ENCODE measurements around the gene BEST2.
A peak's percentile ranks its signal among the peaks of the same experiment; 100 is the strongest.

Gene BEST2

DNA sequence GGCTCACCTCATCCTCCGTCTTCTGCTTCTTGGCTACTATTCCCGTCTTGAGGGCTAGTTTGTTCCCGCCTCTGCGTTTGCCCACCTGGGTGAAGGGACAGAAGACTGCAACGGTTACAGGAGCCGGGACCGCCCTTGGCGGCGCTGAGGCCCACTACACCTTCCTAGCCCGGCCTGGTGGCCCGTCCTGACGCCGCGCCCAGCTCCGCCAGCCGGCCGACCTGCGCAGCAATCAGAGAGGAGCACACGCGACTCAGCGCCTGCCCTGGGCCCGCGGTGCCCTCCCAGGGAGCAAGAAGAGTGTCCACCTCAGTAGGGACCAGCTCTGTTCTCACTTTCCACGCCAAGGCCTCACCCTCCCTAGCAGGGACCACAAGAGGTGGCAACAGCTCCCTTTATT, 20.3 kb upstream of the BEST2 start:
- no peak for DNase-seq (ENCODE audit: low spot score)

DNA sequence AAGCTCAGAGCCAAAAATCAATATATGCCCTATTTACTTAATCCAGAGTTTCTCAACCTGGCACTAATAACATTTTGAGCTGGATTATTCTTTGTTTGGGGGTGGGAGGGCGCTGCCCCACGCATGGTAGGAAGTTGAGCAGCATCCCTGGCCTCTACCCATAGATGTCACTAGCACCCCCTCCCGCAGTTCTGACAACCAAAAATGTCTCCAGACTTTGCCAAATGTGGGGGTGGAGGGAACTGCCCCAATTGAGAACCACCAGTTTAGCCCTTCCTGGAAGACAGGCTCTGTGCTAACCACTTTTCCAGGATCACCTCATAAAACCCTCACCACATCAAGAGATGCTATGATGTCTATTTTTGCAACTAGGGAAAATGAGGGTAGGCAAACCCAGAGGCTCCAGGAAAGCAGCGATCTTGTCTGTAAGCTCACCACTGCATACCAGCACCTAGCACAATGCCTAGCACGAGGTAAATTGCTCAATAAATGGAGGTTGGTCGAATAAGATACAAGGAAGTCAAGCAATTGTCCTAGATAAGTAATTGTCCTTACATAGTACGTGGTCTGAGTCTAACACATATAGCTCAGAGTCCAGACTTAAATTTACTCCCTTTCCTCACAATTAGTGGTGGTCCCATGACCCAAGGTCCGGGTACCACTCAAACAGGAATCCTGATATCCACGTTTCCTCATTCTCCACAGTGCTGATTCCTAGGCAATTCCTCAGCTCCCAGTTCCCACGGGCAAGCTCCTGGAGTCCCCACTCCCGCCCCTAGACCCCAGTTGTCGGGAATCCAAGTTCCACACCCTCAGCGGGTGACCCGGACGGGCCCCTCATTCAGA, 18.0 kb upstream of the BEST2 start:
- peak; percentile 54 for DNase-seq (ENCODE audit: low spot score)

DNA sequence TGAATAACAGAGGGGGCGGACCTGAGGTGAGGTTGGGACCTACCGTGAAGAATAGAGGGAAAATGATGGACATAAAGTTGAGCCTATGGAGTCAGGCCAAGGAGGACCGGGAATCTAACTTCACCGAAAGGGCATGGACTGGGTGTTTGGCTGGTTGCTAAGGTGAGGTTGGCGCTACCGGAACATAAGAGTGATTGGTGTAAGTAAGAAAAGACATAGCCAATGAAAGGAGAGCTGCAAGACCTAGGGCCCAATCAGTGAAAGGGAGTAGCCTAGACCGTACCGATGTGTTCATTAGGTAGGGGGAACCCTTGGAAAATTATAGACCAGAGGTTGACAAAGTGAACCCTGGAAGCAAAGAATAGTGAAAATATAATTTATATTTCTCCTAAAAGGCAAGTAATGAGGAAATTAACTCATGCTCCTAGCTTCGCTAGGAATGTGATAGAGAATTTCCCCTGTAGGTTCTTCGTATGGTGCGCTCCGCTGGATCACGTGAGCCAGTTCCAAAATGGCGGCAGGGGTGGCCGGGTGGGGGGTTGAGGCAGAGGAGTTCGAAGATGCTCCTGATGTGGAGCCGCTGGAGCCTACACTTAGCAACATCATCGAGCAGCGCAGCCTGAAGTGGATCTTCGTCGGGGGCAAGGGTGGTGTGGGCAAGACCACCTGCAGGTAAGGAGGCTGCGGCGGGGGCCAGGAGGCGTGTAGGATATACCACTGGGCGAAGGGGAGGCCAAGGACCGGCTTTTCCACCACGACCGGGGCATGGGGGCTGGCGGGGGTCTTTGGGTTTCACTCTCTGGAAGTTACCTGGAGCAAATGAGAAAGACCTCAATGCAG, 14.4 kb upstream of the BEST2 start, which contains the start of gene GET3:
GET3 (plus strand) TSS at position 503 of the 840 bp plus-strand sequence; CDS start at position 512, 9 bp downstream.
- peak; percentile 98 for DNase-seq (ENCODE audit: low spot score)

DNA sequence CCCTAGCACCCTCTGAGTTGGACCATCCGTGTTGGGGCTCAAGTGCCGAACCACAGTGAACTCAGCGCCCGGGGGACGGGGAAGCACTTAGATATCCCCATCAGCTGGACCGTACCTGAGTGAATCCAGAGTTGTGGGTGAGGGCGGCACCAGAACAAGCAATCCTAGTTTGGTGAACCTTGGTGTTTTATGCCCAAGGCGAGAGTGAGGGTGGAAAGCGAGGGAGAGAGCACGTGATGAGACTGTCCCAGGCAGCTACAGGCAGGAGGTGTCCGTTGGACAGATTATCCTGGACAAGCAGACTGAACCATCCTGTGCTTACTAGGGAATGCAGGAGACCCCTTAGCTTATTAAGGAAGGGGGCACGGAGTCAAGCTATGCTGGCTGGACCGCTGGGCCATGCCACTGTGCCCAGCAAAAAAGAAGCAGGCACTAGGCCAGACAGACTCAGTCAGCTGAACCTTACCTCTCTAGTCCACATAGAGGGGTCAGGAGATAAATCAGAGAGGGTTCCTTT, 13.7 kb upstream of the BEST2 start:
- DNase-seq (ENCODE audit: low spot score): no peak

DNA sequence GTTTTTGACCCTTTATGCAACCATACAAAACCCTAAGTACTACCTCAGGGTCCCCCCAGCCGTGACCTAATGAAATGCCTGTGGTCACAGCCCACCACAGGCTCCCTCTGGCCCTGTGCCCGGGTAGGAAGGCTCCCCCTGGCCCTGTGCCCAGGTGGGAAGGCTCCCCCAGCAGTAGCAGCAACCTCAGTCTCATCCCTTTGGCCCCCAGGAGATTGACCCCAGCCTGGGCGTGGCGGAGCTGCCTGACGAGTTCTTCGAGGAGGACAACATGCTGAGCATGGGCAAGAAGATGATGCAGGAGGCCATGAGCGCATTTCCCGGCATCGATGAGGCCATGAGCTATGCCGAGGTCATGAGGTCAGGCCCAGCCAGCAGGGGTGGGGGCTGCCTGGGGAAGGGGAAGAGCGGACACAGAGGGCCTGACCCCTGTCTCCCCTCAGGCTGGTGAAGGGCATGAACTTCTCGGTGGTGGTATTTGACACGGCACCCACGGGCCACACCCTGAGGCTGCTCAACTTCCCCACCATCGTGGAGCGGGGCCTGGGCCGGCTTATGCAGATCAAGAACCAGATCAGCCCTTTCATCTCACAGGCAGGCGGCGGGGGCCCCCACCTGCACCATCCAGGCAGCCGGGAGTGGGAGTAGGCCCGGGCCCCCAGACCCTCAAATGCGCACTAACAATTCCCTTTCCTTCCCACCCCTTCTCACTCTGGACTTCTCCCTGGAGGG, 6.3 kb upstream of the BEST2 start:
- no peak for DNase-seq (ENCODE audit: low spot score)

DNA sequence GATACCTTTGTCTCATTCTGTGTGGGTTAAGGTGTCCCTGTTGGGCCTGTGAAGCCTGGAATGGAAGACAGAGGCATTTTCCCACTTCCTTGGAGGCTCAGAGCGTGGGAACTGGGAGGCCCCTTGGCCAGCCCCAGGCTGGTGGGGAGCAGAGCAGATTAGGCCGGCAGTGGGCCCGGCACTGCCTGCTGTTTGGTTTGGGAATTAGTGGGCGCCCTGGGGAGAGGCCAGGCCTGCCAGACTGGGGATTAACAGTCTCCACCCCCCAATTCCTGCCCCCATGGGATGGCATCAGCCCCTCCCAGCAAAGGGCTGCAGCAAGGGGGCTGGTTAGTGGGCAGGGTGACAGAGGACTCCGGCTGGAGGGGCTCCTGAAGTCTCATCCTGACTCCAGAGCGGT, 3.1 kb upstream of the BEST2 start:
- DNase-seq (ENCODE audit: low spot score): no peak

DNA sequence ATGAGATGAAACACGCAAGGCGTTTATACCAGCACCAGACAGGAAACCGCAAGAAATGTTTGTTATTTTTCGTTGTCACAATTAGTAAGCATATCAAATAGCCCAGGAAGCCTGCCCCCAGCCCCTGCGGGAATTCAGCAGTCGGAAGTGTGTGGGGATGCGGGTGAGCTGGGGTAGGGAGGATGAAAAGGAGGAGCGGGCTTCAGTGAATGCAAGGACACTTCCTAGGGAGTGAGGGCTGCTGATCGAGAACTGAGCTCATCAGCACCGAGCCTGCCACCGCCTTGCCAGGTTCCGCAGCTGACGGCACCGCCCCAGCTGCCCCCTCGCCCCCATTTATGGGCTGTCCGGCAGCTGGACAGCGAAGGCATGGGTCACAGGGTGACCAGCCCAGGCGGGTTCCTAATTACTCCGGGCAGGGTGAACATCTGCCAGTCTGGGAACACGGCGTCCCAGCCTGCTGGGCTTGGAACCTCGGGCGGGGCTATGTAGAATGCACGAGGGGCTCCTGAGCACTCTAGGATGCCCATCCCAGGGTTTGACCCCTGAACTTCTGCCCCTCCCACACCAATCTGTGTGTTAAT, 1.6 kb upstream of the BEST2 start:
- no peak for DNase-seq (ENCODE audit: low spot score)

DNA sequence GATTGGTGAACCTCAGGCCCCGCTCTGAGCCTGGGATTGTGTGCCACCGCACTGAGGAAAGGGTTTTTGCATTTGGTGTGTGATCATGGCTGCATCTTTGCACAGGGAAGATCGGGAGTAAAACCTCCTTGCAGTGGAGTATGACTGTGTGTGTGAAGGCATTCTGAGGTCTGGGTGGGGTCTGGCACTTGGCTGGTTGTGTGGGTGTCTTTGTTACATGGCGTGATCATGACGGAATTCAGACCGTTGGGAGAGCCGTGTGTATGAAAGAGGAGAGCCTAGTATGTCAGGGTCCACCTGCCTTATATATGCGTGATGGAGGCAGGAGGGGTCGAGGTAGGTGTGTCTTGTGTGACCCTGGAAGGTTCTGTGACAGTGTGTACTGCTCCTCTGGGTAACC, 740 bp upstream of the BEST2 start:
- DNase-seq (ENCODE audit: low spot score): no peak

DNA sequence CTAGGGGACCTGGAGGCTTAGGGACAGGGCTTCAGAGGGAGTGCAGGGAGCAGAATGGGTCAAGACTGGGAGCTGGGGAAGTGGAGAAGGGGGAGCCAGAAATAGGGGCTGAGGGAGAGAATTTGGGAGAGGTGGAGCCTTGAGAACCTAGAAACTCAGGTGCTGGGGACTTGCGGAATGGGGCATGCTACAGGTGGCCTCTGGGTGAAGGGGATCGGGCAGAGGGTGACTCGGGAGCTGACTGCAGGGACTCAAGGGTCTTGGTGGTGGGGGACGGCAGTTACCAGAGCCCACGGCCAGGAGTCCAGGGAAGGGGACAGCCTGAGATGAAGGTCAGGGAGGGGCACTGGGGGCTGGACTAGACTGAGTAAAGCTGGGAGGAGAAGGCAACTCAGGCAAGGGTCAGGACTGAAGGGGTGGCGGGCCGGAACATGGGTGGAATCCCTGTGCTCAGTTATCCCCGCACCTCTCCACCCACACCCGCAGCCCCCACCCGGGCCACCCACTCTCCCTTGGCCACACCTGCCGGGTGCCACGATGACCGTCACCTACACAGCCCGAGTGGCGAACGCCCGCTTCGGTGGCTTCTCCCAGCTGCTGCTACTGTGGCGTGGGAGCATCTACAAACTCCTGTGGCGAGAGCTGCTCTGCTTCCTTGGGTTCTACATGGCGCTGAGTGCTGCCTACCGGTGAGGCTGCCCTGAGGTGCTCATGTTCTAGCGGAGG, 628 bp downstream of the BEST2 start:
- DNase-seq (ENCODE audit: low spot score): no peak

DNA sequence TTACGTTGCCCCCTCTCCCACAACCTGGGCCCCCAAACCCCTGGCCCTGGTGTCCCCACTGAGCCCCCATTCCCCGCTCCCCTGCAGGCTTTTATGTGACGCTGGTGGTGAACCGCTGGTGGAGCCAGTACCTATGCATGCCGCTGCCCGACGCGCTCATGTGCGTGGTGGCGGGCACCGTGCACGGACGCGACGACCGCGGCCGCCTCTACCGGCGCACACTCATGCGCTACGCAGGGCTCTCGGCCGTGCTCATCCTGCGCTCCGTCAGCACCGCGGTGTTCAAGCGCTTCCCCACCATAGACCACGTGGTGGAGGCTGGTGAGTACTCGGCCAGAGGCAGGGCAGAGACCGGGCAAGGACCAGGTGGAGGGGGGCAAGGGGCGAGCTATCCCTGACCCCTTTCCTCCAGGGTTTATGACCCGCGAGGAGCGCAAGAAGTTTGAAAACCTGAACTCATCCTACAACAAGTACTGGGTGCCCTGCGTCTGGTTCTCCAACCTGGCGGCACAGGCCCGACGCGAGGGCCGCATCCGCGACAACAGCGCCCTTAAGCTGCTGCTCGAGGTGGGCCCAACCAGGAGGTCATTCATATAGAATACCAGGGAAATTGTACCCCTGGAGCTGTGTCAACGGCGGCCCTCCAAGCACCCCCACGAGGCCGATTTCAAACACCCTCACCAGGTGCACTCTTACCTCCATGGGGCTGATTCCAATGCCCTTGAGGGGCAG, 3.0 kb downstream of the BEST2 start:
- DNase-seq (ENCODE audit: low spot score): no peak

DNA sequence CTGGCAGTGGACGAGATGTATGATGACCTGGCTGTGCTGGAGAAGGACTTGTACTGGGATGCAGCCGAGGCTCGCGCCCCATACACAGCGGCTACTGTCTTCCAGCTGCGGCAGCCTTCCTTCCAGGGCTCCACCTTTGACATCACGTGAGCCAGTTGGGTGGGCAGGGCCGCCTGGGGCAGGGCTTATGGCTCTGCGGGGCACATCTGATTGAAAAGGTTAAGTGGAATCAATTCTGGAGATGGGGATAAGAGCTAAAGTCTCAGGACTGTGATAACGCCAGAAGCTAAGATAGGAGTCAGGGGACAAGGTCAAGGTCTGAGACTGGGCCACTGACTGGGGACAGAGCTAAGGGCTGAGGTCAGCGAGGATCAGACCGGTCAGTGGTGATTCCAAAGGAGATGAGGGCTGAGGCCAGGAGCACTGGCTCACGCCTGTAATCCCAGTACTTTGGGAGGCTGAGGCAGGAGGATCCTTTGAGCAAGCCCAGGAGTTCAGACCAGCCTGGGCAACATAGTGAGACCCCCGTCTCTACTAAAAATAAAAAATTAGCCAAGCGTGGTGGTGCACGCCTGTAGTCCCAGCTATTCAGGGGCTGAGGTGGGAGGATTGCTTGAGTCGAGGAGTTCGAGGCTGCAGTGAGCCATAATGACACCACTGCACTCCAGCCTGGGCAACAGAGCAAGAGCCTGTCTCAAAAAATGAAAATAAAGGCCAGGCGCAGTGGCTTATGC, 4.7 kb downstream of the BEST2 start:
- DNase-seq (ENCODE audit: low spot score): no peak

DNA sequence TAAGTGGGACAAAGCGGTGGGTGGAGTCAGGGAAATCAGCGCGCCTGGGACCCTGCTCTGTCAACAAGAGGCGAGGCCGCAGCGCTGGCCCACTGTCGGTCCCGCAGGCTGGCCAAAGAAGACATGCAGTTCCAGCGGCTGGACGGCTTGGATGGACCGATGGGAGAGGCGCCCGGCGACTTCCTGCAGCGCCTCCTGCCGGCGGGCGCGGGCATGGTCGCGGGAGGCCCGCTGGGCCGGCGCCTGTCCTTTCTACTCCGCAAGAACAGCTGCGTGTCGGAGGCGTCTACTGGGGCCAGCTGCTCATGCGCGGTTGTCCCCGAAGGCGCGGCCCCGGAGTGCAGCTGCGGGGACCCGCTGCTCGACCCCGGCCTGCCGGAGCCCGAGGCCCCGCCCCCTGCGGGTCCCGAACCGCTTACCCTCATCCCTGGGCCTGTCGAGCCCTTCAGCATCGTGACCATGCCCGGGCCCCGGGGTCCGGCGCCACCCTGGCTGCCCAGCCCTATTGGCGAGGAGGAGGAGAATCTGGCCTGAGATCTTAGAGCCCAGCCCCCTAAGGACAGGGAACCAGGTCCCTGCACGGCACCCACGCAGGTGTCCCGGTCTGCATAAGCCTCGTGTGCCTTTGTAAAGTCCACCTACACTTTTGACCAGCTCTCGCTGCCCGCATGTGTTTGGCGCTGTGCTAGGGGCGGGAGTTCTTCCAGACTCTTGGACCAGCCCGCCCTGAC, 6.1 kb downstream of the BEST2 start:
- DNase-seq (ENCODE audit: low spot score): peak; percentile 87

DNA sequence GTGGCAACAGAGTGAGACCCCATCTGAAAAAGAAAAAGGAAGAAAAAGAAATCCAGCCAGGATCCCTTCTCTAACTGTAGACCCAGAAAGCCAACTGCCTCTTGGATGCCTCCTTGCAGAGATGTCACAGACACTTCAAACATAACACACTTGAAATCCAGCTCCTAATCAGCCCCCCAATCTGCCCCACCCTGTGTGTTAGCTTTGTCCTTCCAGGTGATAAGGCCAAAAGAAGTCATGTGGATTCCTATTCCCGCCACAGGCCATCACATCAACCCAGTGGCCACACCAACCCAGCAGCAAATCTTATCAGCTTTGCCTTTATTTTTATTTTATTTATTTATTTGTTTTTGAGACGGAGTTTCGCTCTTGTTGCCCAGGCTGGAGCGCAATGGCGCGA, 8.1 kb downstream of the BEST2 start:
- no peak for DNase-seq (ENCODE audit: low spot score)

DNA sequence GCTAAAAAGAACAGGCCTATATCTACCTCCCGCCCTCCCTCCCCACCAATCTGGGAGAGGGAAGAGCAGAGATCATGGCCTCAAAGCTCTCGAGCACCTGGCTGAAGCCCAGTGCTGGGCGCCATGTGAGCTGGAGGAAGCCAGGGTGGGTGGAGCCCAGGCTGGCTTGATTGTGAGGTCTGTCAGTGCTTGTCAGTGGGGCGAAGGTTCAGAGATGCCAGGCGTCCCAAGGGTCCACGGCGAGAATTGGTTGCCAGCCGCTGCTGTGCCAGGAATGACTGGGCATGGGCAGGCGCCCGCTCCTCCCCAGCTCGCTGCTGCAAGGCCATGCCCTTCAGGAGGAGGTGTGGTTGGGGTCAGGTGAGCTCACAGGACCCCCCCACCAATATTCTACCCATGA, 11.5 kb downstream of the BEST2 start:
- no peak for DNase-seq (ENCODE audit: low spot score)

DNA sequence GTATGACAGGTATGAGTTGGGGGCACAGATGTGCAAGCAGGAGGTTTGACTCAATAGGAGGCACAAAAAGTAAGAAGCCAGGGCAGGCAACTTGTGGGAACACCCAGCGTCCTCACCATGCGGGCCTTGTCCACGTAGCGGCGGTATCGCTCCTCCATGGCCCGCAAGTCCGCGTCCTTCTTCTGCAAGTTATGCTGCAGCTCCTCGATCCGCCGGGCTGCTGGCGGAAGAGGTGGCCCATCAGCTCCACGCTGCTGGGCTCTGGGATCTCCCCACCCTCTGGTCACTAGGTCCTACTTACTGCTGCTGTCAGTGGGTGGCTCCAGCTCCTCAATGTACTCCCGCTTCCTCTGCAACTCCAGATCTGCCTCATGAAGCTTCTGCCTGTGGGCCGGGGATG, 13.1 kb downstream of the BEST2 start:
- no peak for DNase-seq (ENCODE audit: low spot score)

DNA sequence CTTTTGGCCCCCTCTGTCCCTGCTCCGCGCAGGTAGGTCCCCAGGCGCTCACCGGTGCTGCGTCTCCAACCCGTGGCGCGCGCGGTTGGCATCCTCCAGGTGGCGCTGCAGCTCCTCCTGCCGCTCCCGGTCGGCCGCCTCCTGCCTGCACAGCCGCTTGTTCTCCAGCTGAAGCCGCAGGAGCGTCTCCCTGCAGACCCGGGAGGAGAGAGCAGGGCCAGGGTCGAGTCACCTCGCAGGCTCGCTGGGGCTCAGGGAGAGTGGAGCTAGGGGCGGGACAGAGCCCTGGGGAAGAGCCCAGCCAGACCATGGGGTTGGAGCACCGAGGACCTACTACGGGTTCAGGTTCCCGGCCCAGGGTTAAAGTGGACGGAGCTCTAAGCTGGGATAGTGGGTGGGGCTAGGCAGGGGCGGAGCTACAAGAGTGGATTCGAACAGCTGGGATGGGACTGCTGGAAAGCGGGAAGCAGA, 14.5 kb downstream of the BEST2 start:
- DNase-seq (ENCODE audit: low spot score): peak; percentile 64

DNA sequence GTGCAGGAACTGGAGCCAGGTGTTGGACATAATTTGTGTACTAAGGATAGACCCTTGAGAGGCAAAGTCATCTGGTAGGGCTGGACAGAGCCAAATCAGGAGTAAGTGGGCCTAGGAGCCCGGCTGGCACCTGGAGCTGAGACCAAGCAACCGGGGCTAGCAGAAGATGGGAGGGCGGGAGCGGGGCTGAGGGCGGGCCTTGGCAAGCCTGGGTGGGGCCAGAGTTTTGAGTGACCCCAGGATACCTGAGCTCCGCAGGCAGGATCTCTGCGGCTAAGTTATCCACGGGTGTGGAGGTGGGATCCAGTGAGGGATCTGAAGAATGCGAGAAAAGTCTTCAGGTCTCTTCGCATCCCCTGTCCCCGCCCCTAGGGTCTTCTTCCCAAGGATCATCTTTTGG, 15.6 kb downstream of the BEST2 start:
- no peak for DNase-seq (ENCODE audit: low spot score)

DNA sequence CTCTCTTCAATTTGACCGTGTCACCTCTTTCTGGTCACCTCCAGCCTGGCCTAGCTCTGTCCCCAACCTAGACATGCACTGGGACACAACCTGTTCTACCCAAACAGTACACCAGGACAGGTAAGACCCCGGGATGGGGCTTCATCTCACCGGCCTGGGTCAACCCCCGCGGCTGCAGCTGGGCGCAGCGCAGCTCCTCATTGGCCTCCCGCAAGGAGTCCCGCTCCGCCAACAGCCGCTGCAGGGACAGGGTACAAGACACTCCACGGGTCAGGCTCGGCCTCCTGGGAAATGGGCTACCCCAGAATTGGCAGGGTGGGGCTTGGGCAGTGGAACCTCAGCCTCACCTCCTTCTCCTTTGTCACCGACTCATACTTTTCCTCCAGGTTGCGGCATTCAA, 16.1 kb downstream of the BEST2 start:
- no peak for DNase-seq (ENCODE audit: low spot score)

DNA sequence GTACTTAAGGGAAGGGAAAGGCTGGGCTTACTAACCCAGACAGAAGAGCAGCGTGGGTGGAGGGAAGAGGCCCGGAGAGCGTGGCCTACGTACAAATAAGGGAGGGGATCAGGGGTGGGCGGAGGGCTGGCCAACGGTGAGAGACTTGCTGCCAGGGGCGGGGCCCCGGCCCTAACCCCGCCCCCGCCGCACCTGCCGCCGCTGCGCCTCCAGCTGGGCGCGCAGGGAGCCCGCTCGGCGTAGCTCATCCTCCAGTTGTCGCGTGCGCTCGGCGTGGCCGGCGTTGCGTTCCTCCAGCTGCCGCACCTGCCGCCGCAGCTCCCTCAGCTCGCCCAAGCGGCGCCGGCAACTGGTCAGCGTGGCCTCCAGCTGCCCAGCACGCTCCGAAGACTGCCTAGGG, 18.1 kb downstream of the BEST2 start:
- DNase-seq (ENCODE audit: low spot score): no peak
